Sigmoid colon (tissue), 7 donors: ENCODE results near the gene OXLD1. TPM values are rescaled to one million over a fixed set of nuclear protein-coding genes. Genes with fewer than 3 reads are reported as not detected.
A peak's percentile ranks its signal among the peaks of the same experiment; 100 is the strongest.

Experiments used
- DNase-seq: peaks from one replicate; pipeline ENCODE4 v3.0.0-alpha.2; 2019
- H3K27ac ChIP-seq, 4 donors: fragments of 200-600 bp; sonication (generic); one replicate each; pipeline ENCODE4 v1.5.1; 2016 to 2019; ENCODE audit warnings: mild to moderate bottlenecking in 1 of 4
- H3K27me3 ChIP-seq, 3 donors: fragments of 200-600 bp; sonication (generic); one replicate each; pipeline ENCODE4 v1.5.1; 2019; ENCODE audit warnings: mild to moderate bottlenecking in 1 of 3
- H3K36me3 ChIP-seq, 4 donors: fragments of 200-600 bp; sonication (generic); one replicate each; pipeline ENCODE4 v1.5.1; 2016 to 2019
- H3K4me1 ChIP-seq, 4 donors: fragments of 200-600 bp; sonication (generic); one replicate each; pipeline ENCODE4 v1.5.1; 2017 to 2019
- H3K4me3 ChIP-seq, 4 donors: fragments of 200-600 bp; sonication (generic); one replicate each; pipeline ENCODE4 v1.5.1; 2017 to 2019; ENCODE audit warnings: mild to moderate bottlenecking in 2 of 4, moderate library complexity in 1 of 4
- H3K9me3 ChIP-seq, 4 donors: fragments of 200-600 bp in 3 of 4; sonication (generic) in 3 of 4; one replicate each; pipeline versions ENCODE4 v1.5.1 to v1.6.1; 2013 to 2019
- EP300 ChIP-seq, 4 donors: sonication (generic); formaldehyde crosslinking; IDR thresholded peaks; one replicate each; pipeline ENCODE4 v1.6.1; 2017; ENCODE audit warnings: antibody characterized with exemption in 4 of 4
- POLR2A ChIP-seq, 2 donors: fragments of 450-650 bp; IDR thresholded peaks; one replicate each; pipeline ENCODE4 v1.6.1; 2016; ENCODE audit warnings: antibody characterized with exemption in 2 of 2, mild to moderate bottlenecking in 2 of 2, moderate library complexity in 2 of 2
- POLR2AphosphoS5 ChIP-seq, 4 donors: sonication (generic); formaldehyde crosslinking; IDR thresholded peaks; one replicate each; pipeline ENCODE4 v1.6.1; 2017; ENCODE audit warnings: antibody characterized with exemption in 4 of 4
- WGBS, 2 donors: extraction: QIAGEN DNeasy Blood & Tissue Kit; methylation state at CpG; one replicate each; pipeline ENCODE4 v1.1.7; 2013; 5-methylcytosine and 5-hydroxymethylcytosine counted together
- intact Hi-C: fragments of 100-400 bp; cut with DNase I; formaldehyde crosslinking; loops from one replicate; pipeline ENCODE4 v1.15.1; 2023
- polyA plus RNA-seq, 3 donors: library from polyadenylated mRNA; stranded (reverse); fragments of 200-250 nt; gene quantifications; one replicate each; pipeline ENCODE4 v1.2.3, GENCODE V29; 2013
- total RNA-seq, 4 donors: library from RNA; depleted of rRNA; stranded (reverse); fragments of >200 nt; gene quantifications; one replicate each; pipeline ENCODE4 v1.1.0, GENCODE V29; 2016
- TF ChIP-seq, protein P1 (sequence below), 4 experiments: fragments of 450-650 bp in 3 of 4; fragments of 200-600 bp in 1 of 4; IDR thresholded peaks; one replicate each; pipeline ENCODE4 v1.5.1; 2016 to 2019; ENCODE audit warnings: antibody characterized with exemption in 4 of 4, mild to moderate bottlenecking in 3 of 4, moderate library complexity in 2 of 4
- donor health status: healthy with polysubstance abuse.
- donor health status: Bipolar disorder and iron deficiency.
- donor health status: healthy.

The OXLD1 gene
- total and polyA plus RNA-seq, 7 donors: 14.4 to 57.5 (median 36.2) TPM

DNA sequence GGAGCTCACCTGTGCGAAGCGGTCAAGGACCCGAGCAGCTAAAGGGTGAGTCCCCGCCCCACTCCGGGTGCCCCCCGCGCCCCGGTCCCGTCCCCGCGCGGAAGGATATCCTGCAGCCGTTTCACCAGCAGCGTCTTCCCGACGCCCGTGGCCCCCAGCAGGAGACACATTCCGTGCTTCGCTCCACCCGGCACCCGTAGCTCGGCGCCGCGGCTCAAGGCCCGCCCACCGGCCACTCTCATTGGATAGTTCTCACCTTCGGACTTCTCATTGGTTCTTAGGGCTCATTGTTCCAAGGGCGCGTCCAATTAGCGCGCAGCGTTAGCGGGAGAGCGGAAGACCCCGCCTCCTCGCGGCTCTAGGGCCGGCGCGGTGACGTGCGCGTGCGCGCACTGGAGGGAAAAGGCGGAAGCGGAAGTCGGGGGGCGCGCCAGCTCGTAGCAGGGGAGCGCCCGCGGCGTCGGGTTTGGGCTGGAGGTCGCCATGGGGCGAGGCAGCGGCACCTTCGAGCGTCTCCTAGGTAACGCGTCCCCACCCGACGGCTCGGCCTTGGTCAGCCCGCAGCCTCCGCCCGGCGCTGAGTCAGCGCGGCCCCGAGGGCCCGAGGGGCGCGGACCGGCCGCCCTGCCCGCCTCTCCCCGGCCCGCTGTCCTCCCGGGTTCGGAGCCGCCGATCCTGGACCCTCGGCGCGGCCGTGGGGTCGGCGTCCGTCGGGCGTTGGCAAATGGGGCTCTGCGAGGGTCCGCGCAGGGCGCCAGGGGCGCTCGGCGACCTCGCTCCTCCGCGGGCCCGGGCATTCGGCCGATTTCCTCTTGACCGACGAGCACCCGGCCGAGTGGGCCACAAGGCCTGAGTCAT is 17.4 kb upstream of the OXLD1 start, which contains the start of the genes ARL16 and HGS:
ARL16 (minus strand) TSS at position 214 of the 858 bp plus-strand sequence; CDS start at position 170, 44 bp downstream.
HGS (plus strand) TSS at position 428 of the 858 bp plus-strand sequence; CDS start at position 484, 56 bp downstream.
- 1% methylated on average over 112 of the region's 112 CpGs for WGBS, 2 donors
- Histone ChIP-seq H3K27me3 (no peaks in the 10 kb centered on the region), H3K36me3 (peaks cover 12 to 42% (median 27%) of the 10 kb centered on the region in 4 donors), H3K27ac (peak within 1 kb of the TSS; percentile 81 to 93 (median 86)), H3K9me3 (no peaks in the 10 kb centered on the region), H3K4me1 (peaks cover 0 to 32% (median 31%) of the 10 kb centered on the region in 4 donors), H3K4me3 (peak within 1 kb of the TSS; percentile 75 to 97 (median 86))
- TF ChIP-seq POLR2AphosphoS5 (IDR thresholded peaks at IDR 0.05) (peak; percentile 58 to 89 (median 84)), EP300 (IDR thresholded peaks at IDR 0.05) (no peak), POLR2A (IDR thresholded peaks at IDR 0.05) (peak in 1 of 2 donors; percentile 54)
- intact Hi-C loops: loop anchor here (2.0 to 5.0 kb wide), 2 partner anchors 19 to 47 kb away; partner anchors contain the start of genes MRPL12, NPLOC4 and TSPAN10
- peak; percentile 99 for DNase-seq

DNA sequence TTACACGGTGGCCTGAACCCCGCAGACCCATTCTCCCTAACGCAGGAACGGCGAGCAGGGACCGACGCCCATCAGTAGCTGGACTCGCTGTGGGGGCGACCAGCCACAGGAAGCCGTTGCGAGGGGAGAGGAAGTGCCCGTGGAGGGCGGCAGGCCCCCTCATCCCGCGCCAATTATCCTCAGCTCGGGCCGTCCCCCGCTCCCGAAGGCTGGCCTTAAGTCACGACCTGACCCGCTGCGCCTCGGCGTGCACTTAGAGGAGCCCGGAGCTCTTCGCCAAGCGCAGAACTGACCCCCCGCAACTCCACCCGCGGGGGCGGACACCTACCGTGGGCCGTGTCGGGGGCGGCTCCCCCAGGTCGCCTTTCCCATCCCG is 16.8 kb upstream of the OXLD1 start:
- H3K4me1 ChIP-seq: peaks cover 0 to 32% (median 31%) of the 10 kb centered on the region in 4 donors
- intact Hi-C loops: loop anchor here (5.0 kb wide), 1 partner anchor 46 kb away; the partner anchor contains the start of genes NPLOC4 and TSPAN10
- no peaks in the 10 kb centered on the region for H3K9me3 ChIP-seq
- peak overlapping the region; percentile 75 to 97 (median 86) for H3K4me3 ChIP-seq
- peaks cover 12 to 36% (median 21%) of the 10 kb centered on the region in 4 donors for H3K36me3 ChIP-seq
- TF ChIP-seq EP300 (IDR thresholded peaks at IDR 0.05): no peak
- no peak for TF ChIP-seq POLR2AphosphoS5 (IDR thresholded peaks at IDR 0.05)
- TF ChIP-seq POLR2A (IDR thresholded peaks at IDR 0.05): no peak
- TF ChIP-seq, protein P1, sequence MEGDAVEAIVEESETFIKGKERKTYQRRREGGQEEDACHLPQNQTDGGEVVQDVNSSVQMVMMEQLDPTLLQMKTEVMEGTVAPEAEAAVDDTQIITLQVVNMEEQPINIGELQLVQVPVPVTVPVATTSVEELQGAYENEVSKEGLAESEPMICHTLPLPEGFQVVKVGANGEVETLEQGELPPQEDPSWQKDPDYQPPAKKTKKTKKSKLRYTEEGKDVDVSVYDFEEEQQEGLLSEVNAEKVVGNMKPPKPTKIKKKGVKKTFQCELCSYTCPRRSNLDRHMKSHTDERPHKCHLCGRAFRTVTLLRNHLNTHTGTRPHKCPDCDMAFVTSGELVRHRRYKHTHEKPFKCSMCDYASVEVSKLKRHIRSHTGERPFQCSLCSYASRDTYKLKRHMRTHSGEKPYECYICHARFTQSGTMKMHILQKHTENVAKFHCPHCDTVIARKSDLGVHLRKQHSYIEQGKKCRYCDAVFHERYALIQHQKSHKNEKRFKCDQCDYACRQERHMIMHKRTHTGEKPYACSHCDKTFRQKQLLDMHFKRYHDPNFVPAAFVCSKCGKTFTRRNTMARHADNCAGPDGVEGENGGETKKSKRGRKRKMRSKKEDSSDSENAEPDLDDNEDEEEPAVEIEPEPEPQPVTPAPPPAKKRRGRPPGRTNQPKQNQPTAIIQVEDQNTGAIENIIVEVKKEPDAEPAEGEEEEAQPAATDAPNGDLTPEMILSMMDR (IDR thresholded peaks at IDR 0.05): no peak
- no peak for DNase-seq
- 0 to 1% methylated on average over 37 of the region's 37 CpGs for WGBS, 2 donors
- H3K27me3 ChIP-seq: no peaks in the 10 kb centered on the region
- peak overlapping the region; percentile 81 to 93 (median 84) for H3K27ac ChIP-seq

DNA sequence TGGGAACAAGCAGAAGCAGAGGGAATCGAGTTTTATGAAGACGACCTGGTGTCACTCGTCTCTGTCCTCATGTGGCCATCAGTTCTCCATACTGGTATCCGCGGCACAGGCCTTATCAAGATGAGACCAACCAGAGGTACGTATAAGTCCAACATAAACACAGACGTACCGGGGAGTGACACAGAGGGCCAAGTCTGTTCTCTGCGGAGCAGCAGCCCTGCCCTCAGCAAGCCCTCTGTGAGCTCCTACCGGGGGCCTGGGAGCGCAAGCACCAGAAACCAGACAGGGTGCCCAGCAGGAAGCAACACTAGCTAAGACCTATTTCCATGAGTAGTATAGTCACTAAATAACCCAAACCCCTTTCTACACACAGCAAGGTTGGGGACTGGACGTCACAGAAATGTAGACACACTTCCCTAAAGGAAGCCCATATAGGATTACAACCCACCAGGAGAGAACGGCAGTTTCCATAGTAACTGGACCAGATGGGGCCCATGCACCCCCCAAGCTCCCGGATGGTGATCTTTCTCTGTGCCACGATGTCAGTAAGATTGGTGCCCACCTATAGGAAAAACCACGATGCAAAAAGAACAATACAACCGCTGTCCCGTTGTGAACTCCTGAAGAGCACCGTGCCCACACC is 16.3 kb upstream of the OXLD1 start:
- intact Hi-C loops: loop anchor here (5.0 kb wide), 1 partner anchor 45 kb away; the partner anchor contains the start of genes NPLOC4 and TSPAN10
- peak overlapping the region; percentile 81 to 93 (median 84) for H3K27ac ChIP-seq
- peaks cover 12 to 31% (median 16%) of the 10 kb centered on the region in 4 donors for H3K36me3 ChIP-seq
- H3K9me3 ChIP-seq: no peaks in the 10 kb centered on the region
- DNase-seq: no peak
- no peaks in the 10 kb centered on the region for H3K27me3 ChIP-seq
- H3K4me3 ChIP-seq: peak overlapping the region; percentile 75 to 97 (median 86)
- H3K4me1 ChIP-seq: peaks cover 0 to 32% (median 31%) of the 10 kb centered on the region in 4 donors
- TF ChIP-seq, protein P1 (IDR thresholded peaks at IDR 0.05): no peak
- no peak for TF ChIP-seq POLR2A (IDR thresholded peaks at IDR 0.05)
- TF ChIP-seq EP300 (IDR thresholded peaks at IDR 0.05): no peak
- no peak for TF ChIP-seq POLR2AphosphoS5 (IDR thresholded peaks at IDR 0.05)
- WGBS, 2 donors: 42 to 47% methylated on average over 19 of the region's 19 CpGs

DNA sequence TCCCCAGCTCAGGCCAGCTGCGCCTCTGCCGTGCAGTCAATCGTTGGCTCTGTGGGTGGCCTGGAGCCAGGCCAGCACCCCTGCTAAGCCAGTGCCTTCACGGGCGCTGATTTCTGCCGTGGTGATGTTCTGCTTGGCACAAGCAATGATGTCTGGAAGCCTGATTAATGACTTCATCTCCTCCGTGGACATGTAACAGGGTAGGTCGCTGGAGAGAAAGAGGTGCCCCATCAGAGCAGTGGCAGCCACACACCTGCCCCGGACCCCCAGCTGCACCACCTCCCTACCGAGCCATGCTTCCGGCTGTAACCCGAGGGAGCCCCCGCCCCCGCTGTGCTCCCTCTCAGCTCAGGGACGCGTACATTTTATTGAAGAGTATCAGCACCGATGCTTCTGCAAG is 15.3 kb upstream of the OXLD1 start:
- no peaks in the 10 kb centered on the region for H3K27me3 ChIP-seq
- H3K4me1 ChIP-seq: peaks cover 0 to 32% (median 31%) of the 10 kb centered on the region in 4 donors
- TF ChIP-seq POLR2AphosphoS5 (IDR thresholded peaks at IDR 0.05) (no peak), POLR2A (IDR thresholded peaks at IDR 0.05) (no peak), EP300 (IDR thresholded peaks at IDR 0.05) (no peak)
- TF ChIP-seq, protein P1 (IDR thresholded peaks at IDR 0.05): no peak
- no peak overlapping the region for H3K27ac ChIP-seq
- DNase-seq: no peak
- no peaks in the 10 kb centered on the region for H3K9me3 ChIP-seq
- H3K36me3 ChIP-seq: peaks cover 5 to 21% (median 7%) of the 10 kb centered on the region in 4 donors
- intact Hi-C loops: loop anchor here (5.0 kb wide), 1 partner anchor 44 kb away; the partner anchor contains the start of genes NPLOC4 and TSPAN10
- 89 to 90% methylated on average over 17 of the region's 17 CpGs for WGBS, 2 donors
- no peak overlapping the region for H3K4me3 ChIP-seq
